GM21576 (cell line): Measurements from ENCODE around the gene PPBP.

ENCODE experiments used
- ATAC-seq: cut with Tn5 transposase; IDR thresholded peaks from one replicate; pipeline ENCODE4 v1.9.1; 2021; ENCODE audit warnings: mild to moderate bottlenecking, moderate library complexity; ENCODE audit not compliant: unreplicated experiment

The PPBP gene, protein sequence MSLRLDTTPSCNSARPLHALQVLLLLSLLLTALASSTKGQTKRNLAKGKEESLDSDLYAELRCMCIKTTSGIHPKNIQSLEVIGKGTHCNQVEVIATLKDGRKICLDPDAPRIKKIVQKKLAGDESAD

GRCh38 chr4:73988061-73988460, at the start of gene PPBP:
TSS of gene PPBP (minus strand) at chr4:73988190. CDS start at chr4:73988103, 87 bp downstream.
- ATAC-seq = no peak

DNA sequence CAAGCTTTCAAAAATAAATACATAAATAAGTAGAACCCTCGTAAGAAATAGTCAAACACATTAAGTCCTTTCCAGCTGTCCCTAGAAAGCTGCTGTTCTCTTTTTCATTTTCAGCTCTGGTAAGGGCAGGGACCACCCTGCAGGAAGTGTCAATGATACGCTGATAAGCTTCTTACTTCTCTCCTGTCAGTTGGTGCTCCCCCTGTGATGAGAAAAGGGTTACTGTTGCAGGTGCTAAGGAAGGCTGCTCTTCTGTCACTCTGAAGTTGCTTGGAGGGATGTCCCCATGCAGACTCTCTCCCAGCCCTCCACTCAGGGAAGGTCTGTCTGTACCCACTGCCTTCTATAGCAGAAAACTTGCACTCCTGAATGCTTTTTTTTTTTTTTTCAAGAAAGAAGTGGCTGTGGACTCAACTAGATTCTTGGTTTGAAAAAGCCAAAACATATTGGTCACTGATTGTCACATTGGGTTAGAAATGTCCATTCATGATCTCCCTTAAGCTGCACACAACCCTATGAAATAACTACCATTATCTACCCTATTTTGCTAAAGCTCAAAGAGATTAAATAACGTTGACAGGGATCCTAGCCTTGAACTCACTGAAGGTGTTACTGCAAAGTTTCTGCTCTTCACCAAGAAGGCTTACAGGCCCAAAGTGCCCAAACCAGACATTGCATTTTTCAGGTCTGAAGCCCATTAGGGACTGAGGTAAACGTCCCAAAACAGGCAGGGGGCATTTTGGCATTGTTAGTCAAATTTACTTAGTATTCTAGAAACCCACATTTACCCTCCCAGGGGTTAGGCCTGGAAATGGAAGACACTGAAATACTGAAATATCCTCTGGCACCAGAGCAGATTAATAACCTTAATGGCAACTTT, 49.3 kb upstream of the PPBP start:
- no peak for ATAC-seq

DNA sequence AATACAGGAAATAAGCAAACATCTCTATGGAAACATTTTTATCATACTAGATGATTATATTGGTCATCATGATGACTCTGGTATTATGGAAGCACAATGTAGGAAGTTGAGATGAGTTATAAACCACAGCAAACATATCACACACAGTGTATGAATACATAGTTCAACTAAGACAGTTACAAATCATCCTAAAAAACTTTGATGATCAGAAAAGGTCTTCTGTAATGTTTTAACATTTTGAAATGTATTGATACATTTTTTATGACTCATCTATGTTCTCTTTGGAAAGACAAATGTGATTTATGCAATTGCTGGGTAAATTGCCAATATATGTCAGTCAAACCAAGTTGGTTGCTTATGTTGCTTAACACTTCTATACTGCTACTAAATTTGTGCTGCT, 45.7 kb upstream of the PPBP start:
- ATAC-seq = no peak

GRCh38 chr4:74032064-74032463, 44.1 kb upstream of the PPBP start:
- ATAC-seq = no peak

DNA sequence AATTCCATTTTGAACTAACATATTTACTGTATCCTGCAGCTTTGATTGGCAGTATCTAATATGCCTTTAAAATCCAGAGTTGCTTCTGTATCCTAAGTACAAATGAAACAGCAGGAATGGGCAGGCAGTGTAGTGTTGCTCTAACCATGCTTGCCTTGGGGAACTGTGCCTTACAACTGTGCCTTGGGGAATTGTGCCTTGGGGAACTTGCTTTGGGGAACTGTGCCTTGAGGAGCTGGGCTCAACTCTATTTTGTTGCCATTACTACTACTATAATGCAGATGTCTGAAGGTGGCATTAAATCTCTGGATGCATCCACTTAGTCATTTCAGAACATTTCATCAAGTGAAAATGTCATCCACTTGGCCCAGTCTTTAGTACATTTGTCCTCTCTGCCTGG, 43.6 kb upstream of the PPBP start:
- ATAC-seq = no peak

- no peak for ATAC-seq
These were observed 42.3 kb upstream of the PPBP start for GRCh38 chr4:74030285-74030684.

GRCh38 chr4:74028504-74028903, 40.5 kb upstream of the PPBP start:
- ATAC-seq = no peak

DNA sequence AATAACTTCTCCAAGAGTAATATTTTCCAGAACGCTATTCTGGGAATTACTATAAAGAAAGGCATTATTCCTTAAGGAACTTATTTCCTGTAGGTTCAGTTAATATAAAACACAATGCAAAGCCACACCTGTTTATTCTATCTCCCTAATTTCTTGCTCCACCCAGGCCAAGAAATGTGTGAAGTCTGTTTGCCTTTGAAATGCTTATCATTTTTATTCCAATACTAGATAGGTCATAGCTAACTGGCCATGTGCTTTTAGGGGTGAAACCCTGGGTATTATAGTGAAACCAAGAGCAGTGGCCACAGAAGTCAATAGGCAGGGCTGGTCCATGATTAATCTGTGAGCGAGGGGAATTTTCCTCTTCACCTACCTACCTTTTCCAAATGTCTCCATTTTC, 35.7 kb upstream of the PPBP start:
- no peak for ATAC-seq

GRCh38 chr4:74021601-74022000, 33.6 kb upstream of the PPBP start:
- ATAC-seq = no peak

GRCh38 chr4:74018771-74019170, 30.8 kb upstream of the PPBP start:
- no peak for ATAC-seq

- ATAC-seq = no peak
These were observed 30.1 kb upstream of the PPBP start for GRCh38 chr4:74018116-74018515.

DNA sequence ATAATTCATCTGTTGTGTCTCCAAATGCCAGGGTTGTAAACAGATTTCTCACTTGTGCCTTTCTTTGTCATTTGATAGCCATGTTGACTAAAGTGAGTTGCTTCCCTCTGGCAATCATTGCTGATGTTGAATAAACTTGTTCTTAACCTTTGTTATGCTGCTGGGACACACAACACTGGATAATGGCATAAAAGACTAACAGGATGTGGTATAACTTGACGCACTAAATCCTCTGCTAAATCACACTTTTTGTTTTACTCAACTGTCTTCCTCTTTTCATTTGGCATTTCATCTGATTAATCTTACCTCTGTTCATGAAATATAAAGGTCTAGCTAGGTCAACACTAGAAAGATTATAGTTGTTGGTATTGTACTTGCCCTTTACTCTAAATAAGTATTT, 28.1 kb upstream of the PPBP start:
- ATAC-seq = no peak

- ATAC-seq = no peak
These were observed 27.3 kb upstream of the PPBP start for GRCh38 chr4:74015126-74015780.

DNA sequence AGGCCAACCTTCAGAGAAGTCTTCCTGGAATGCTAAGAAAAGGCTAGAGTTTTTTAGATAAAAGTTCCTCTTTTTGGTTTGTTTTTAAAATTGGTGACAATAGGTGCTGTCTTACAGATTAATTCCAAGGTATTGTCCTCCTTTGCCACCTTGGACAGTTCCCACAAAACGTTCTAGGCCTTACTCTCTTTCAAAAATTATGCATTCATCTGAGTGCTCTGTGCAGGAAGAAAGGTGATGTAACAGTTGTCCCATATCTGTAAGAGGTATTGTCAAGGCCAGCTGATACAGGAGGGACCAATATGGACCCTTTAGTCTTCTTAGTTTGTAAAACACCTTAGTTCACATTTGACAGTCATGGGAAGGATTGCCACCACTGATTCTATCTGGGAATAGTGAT, 26.3 kb upstream of the PPBP start:
- no peak for ATAC-seq

GRCh38 chr4:74013264-74013663, 25.3 kb upstream of the PPBP start:
- ATAC-seq = no peak

GRCh38 chr4:74012130-74012529, 24.1 kb upstream of the PPBP start:
- ATAC-seq = no peak

DNA sequence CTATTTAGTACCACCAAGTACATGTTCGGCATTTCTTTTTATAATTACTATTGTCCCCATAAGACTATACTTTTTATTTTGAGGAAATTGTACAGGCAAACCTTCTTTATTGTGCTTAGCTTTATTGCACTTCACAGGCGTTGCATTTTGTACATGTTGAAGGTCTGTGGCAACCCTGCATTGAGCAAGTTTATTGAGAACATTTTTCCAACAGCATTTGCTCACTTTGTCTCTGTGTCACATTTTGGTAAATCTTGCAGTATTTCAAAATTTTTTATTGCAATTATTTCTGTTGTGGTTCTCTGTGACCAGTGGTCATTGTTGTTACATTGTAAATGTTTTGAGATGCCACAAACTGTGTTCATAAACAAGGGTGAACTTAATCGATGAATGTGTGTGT, 21.3 kb upstream of the PPBP start:
- no peak for ATAC-seq

GRCh38 chr4:74006009-74006476, 18.1 kb upstream of the PPBP start:
- ATAC-seq = no peak

GRCh38 chr4:74005528-74005927, 17.5 kb upstream of the PPBP start:
- ATAC-seq = no peak

DNA sequence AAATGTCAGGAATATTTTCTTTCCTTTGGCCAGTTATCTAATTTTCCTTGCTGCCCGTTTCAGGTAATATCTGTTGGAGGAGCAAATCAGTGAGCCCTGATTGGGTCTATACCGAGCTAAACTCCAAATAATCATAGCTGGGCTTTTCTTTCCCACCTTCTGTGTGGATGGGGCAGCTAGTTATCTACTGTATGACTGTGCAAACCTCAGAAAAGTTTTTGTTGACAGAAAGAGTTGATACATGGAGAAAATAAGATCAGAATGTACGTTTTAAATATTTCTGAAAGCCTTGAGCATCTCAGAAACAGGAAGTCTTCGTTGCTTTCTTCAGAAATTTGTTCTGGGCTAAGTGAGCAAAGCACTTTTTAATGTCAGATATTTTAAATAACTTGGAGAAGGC, 16.7 kb upstream of the PPBP start:
- ATAC-seq = no peak

DNA sequence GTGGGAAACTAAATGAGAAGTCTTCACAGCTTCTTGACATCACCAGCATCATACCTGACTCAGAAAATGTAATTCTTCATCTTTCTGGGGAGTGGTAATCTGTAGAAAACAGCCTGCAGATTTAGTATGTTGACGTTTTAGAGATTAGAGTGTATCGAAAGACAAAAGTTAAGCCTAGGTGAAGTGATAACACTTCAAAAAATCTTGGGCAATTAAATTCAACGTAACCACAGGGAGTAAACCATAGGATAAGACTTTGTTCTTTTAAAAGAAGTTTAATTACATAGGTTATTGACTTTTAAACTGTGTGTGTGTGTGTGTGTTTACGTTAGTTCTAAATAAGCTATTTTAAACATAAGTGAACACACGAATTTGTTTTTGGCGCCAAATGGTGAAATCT, 12.3 kb upstream of the PPBP start:
- ATAC-seq = no peak
